Measurements from ENCODE around the gene AKAP7. TPM values are rescaled to one million over a fixed set of nuclear protein-coding genes. Genes with fewer than 3 reads are reported as not detected.

The AKAP7 gene
- total RNA-seq, 4 donors from 2014 or later: 2.1 to 11.4 (median 4.4) TPM

GRCh38 chr6:131331151-131331550, 195.9 kb downstream of the AKAP7 start:
- no peak overlapping the region for H3K27ac ChIP-seq
- H3K27me3 ChIP-seq: no peaks in the 10 kb centered on the region
- WGBS, 2 donors: 55 to 63% methylated on average over 3 of the region's 3 CpGs
- H3K4me1 ChIP-seq: no peaks in the 10 kb centered on the region
- no peaks in the 10 kb centered on the region for H3K36me3 ChIP-seq
- H3K9me3 ChIP-seq: no peaks in the 10 kb centered on the region
- intact Hi-C loops (cut with DNase I): no loop called here
- TF ChIP-seq POLR2A (IDR thresholded peaks at IDR 0.05) (no peak), CTCF (IDR thresholded peaks at IDR 0.05) (no peak)
- H3K4me3 ChIP-seq: no peak overlapping the region
- no peak for DNase-seq

- DNase-seq: no peak
- 76 to 88% methylated on average over 5 of the region's 5 CpGs for WGBS, 2 donors
- TF ChIP-seq POLR2A (IDR thresholded peaks at IDR 0.05): no peak
- TF ChIP-seq CTCF (IDR thresholded peaks at IDR 0.05): no peak
- Histone ChIP-seq H3K36me3 (no peaks in the 10 kb centered on the region), H3K4me1 (no peaks in the 10 kb centered on the region), H3K27me3 (no peaks in the 10 kb centered on the region), H3K9me3 (no peaks in the 10 kb centered on the region), H3K4me3 (no peak overlapping the region), H3K27ac (no peak overlapping the region)
- intact Hi-C loops (cut with DNase I): no loop called here
Observed at GRCh38 chr6:131331873-131332781, 196.9 kb downstream of the AKAP7 start.

Other genes with a start within 250 kb of the AKAP7 start
- 10 to 100 TPM in 3 of 4 donors, 1 to 10 TPM in 1; 6.2 to 58.0 (median 14.9) TPM for gene EPB41L2, start 72.2 kb upstream of the AKAP7 start, total RNA-seq

All from esophagus squamous epithelium (tissue), 5 donors.